Common myeloid progenitor, CD34-positive (primary cell): ENCODE results near the gene EFHD2.

ENCODE experiments used
- CTCF ChIA-PET: fragments of 350-600 bp; sonication (Branson Sonifier 250); formaldehyde crosslinking; loops from one replicate; lab custom pipeline; 2021; ENCODE audit warnings: antibody characterized with exemption; lab: Charles Lee
- POLR2A ChIA-PET: fragments of 350-600 bp; sonication (Branson Sonifier 250); formaldehyde crosslinking; loops from one replicate; lab custom pipeline; 2021; ENCODE audit warnings: antibody characterized with exemption; lab: Charles Lee
- DNase-seq, 3 donors: peaks; one replicate each; pipeline versions ENCODE4 v3.0.0 to v3.0.0-alpha.2; 2013
- H3K27ac ChIP-seq, 2 experiments: 1 replicate in 1 of 2; 2 replicates in 1 of 2; pipeline ENCODE4 v1.7.0; 2013; ENCODE audit warnings: inconsistent platforms in 2 of 2, low read length in 2 of 2, mild to moderate bottlenecking in 2 of 2, low read depth in 1 of 2, moderate library complexity in 1 of 2; ENCODE audit not compliant: severe bottlenecking in 2 of 2, insufficient read depth in 1 of 2, poor library complexity in 1 of 2
- H3K27me3 ChIP-seq, 5 experiments: replicated peaks in 2 of 5; 1 replicate in 3 of 5; 2 replicates in 2 of 5; pipeline versions ENCODE4 v1.6.1 to v1.7.0; 2013; ENCODE audit warnings: low read length in 4 of 5, mild to moderate bottlenecking in 2 of 5, moderate library complexity in 2 of 5, inconsistent platforms in 1 of 5; ENCODE audit not compliant: insufficient read depth in 5 of 5, control insufficient read depth in 4 of 5
- H3K36me3 ChIP-seq, 4 experiments: 1 replicate in 2 of 4; 2 replicates in 2 of 4; pipeline versions ENCODE4 v1.6.1 to v1.7.0; 2013; ENCODE audit warnings: low read length in 3 of 4, control low read depth in 1 of 4, mild to moderate bottlenecking in 1 of 4; ENCODE audit not compliant: control insufficient read depth in 4 of 4, insufficient read depth in 4 of 4
- H3K4me1 ChIP-seq, 4 experiments: 1 replicate in 3 of 4; 2 replicates in 1 of 4; pipeline versions ENCODE4 v1.6.1 to v1.7.1; 2013; ENCODE audit warnings: low read length in 3 of 4, mild to moderate bottlenecking in 3 of 4, control low read depth in 1 of 4, inconsistent platforms in 1 of 4, moderate library complexity in 1 of 4; ENCODE audit not compliant: control insufficient read depth in 4 of 4, insufficient read depth in 4 of 4; ENCODE audit errors: control extremely low read depth in 1 of 4
- H3K4me3 ChIP-seq, 7 experiments: 1 replicate in 4 of 7; 2 replicates in 3 of 7; pipeline versions ENCODE4 v1.5.1 to v1.7.0; 2013; ENCODE audit warnings: mild to moderate bottlenecking in 7 of 7, low read length in 6 of 7, moderate library complexity in 6 of 7, inconsistent platforms in 2 of 7, low read depth in 2 of 7, control low read depth in 1 of 7; ENCODE audit not compliant: insufficient read depth in 4 of 7, control insufficient read depth in 1 of 7; ENCODE audit errors: extremely low read depth in 1 of 7
- H3K9me3 ChIP-seq, 5 experiments: 1 replicate in 4 of 5; 2 replicates in 1 of 5; pipeline versions ENCODE4 v1.6.1 to v1.7.1; 2013; ENCODE audit warnings: low read length in 4 of 5, mild to moderate bottlenecking in 2 of 5, inconsistent platforms in 1 of 5, low read depth in 1 of 5, moderate library complexity in 1 of 5; ENCODE audit not compliant: control insufficient read depth in 4 of 5, insufficient read depth in 2 of 5; ENCODE audit errors: control extremely low read depth in 1 of 5
- whole genome bisulfite sequencing: methylation state at CpG from one replicate; pipeline ENCODE4 v1.1.5; 2013; ENCODE audit not compliant: insufficient coverage; 5-methylcytosine and 5-hydroxymethylcytosine counted together

Gene EFHD2

DNA sequence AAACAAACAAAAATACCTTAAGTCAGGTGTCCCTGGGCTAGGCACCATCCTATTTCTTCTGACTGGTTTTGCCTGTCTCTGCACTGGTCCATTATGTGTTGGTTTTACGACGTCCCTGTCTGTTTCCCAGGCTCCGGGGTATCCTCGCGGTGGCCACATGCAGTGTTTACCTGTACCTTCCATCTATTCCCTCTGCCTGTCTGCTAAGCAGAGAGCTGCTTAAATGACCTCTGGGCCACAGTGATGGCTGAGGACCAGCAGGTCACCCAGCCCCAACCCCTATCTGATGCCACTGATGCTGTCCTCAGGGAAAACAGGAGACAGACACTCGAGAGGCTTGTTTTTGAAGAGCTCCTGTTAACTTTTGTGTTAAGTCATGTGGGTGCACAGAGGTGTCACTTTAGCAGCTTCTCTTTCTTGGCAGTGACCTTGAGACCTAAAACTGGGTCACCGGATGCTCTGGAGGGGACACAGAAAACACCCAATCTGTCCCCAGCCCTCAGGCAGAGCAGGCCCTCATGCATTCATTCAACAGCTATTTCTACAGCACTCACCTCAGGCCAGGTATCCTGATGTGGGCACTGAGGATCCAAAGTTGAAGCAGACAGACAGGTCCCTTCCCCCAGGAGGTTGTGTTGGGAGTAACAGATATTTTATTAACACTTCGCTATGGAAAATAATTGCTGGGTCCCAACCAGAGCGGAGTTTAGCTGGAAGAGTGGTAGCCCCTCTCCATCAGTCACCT lies 4.4 kb upstream of the EFHD2 start:
- peaks cover 0 to 5% (median 0%) of the 10 kb centered on the region in 5 experiments for H3K27me3 ChIP-seq
- DNase-seq: no peak
- H3K27ac ChIP-seq: no peak overlapping the region
- no peak overlapping the region for H3K4me3 ChIP-seq
- H3K9me3 ChIP-seq: no peaks in the 10 kb centered on the region
- WGBS: 100% methylated on average over 5 of the region's 9 CpGs
- peaks cover 0 to 8% (median 7%) of the 10 kb centered on the region in 4 experiments for H3K4me1 ChIP-seq
- POLR2A ChIA-PET: no interaction called here
- CTCF ChIA-PET: interaction anchor here (0.9 to 3.5 kb wide), 6 partner anchors 9 to 81 kb away, joined by 3 to 16 read pairs (median 5); no protein-coding TSS in a partner anchor
- H3K36me3 ChIP-seq: no peaks in the 10 kb centered on the region

- no peak for DNase-seq
- Histone ChIP-seq H3K9me3 (no peaks in the 10 kb centered on the region), H3K36me3 (no peaks in the 10 kb centered on the region), H3K27me3 (peaks cover 0 to 5% (median 0%) of the 10 kb centered on the region in 5 experiments), H3K4me1 (peaks cover 0 to 24% (median 20%) of the 10 kb centered on the region in 4 experiments), H3K4me3 (no peak overlapping the region), H3K27ac (no peak overlapping the region)
- ChIA-PET POLR2A (interaction anchor here (0.6 kb wide), 1 partner anchor 20 kb away, joined by 3 read pairs; no protein-coding TSS in a partner anchor), CTCF (interaction anchor here (0.8 to 3.5 kb wide), 4 partner anchors 8 to 83 kb away, joined by 3 to 16 read pairs (median 6); no protein-coding TSS in a partner anchor)
- WGBS: 87% methylated on average over 9 of the region's 11 CpGs
Observed at GRCh38 chr1:15406614-15407559, 2.8 kb upstream of the EFHD2 start.

- Histone ChIP-seq H3K27ac (no peak overlapping the region), H3K27me3 (peaks cover 0 to 5% (median 0%) of the 10 kb centered on the region in 5 experiments), H3K4me3 (no peak overlapping the region), H3K4me1 (peaks cover 3 to 31% (median 27%) of the 10 kb centered on the region in 4 experiments), H3K9me3 (no peaks in the 10 kb centered on the region), H3K36me3 (peaks cover 0 to 4% (median 0%) of the 10 kb centered on the region in 4 experiments)
- POLR2A ChIA-PET: interaction anchor here (1.5 kb wide), 1 partner anchor 10 kb away, joined by 3 read pairs; no protein-coding TSS in a partner anchor
- DNase-seq: no peak
- CTCF ChIA-PET: interaction anchor here (2.1 to 3.5 kb wide), 2 partner anchors 22 to 84 kb away, joined by 7 to 16 read pairs; no protein-coding TSS in a partner anchor
- WGBS: 94% methylated on average over 6 of the region's 7 CpGs
Observed at GRCh38 chr1:15407580-15407979, 2.1 kb upstream of the EFHD2 start.

DNA sequence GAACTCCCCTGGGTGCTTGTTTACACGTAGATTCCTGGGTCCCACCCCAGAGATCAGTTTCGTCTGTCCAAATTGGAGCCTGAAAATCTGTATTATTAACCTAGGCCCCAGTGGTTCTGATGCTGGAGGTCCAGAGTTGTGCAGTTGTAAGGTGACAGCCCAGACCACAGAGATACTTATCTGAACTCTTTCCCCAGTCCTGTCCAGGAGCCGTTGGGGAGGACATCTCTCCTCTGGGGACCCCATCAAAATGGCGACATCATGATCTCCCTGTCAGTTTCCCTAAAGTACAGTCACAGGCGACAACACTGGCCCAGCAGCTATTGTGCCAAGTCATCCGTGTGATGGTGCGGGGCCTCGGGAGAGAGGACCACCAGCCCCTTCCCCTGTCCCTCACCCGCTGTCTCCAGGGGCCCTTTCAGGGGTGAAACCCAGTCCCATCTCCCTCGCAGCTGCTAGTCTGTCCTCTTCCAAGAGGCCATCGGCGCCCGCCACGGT lies 749 bp upstream of the EFHD2 start:
- Histone ChIP-seq H3K27ac (peak overlapping the region; percentile 54 to 79), H3K9me3 (no peaks in the 10 kb centered on the region), H3K4me3 (peak overlapping the region; percentile 74 to 91 (median 80)), H3K4me1 (peaks cover 4 to 44% (median 39%) of the 10 kb centered on the region in 4 experiments), H3K36me3 (peaks cover 0 to 16% (median 5%) of the 10 kb centered on the region in 4 experiments), H3K27me3 (peaks cover 0 to 5% (median 0%) of the 10 kb centered on the region in 5 experiments)
- CTCF ChIA-PET: interaction anchor here (1.3 to 3.5 kb wide), 3 partner anchors 23 to 85 kb away, joined by 3 to 16 read pairs (median 7); no protein-coding TSS in a partner anchor
- WGBS: 28% methylated on average over 14 of the region's 14 CpGs
- DNase-seq: no peak
- POLR2A ChIA-PET: interaction anchor here (0.6 to 1.5 kb wide), 2 partner anchors 8 to 82 kb away, joined by 3 read pairs; no protein-coding TSS in a partner anchor

GRCh38 chr1:15410223-15410883 lies 665 bp downstream of the EFHD2 start:
- CTCF ChIA-PET: interaction anchor here (1.2 kb wide), 1 partner anchor 9 kb away, joined by 3 read pairs; no protein-coding TSS in a partner anchor
- WGBS: under 1% methylated on average over 51 of the region's 53 CpGs
- H3K27ac ChIP-seq: peak overlapping the region; percentile 54 to 79

DNA sequence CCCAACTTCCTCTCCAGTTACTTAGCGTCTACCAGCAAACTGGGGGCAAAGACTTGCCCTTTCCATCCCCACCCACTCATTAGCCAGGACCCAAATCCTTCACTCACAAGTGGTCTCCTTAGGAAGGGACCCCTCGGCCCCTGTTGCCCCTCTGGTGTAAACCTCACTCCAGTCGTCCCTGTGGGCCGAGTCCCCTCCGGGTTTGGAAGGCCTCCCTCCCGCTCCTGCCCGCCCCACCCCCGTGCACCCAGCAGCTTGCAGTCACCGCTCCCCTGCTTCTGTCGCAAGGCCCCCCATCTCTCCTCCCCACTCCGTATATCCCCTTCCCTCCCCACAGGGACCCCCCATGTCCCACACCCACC lies 1.2 kb downstream of the EFHD2 start:
- Histone ChIP-seq H3K4me1 (peaks cover 8 to 63% (median 56%) of the 10 kb centered on the region in 4 experiments), H3K4me3 (peak overlapping the region; percentile 74 to 91 (median 80)), H3K36me3 (peaks cover 0 to 31% (median 10%) of the 10 kb centered on the region in 4 experiments), H3K27me3 (peaks cover 0 to 4% (median 0%) of the 10 kb centered on the region in 5 experiments), H3K27ac (peak overlapping the region; percentile 15 to 79), H3K9me3 (no peaks in the 10 kb centered on the region)
- DNase-seq: no peak
- CTCF ChIA-PET: interaction anchor here (0.5 to 1.9 kb wide), 5 partner anchors 10 to 144 kb away, joined by 3 to 4 read pairs (median 3); no protein-coding TSS in a partner anchor
- 8% methylated on average over 11 of the region's 11 CpGs for WGBS
- POLR2A ChIA-PET: interaction anchor here (0.6 to 1.3 kb wide), 2 partner anchors 21 to 42 kb away, joined by 3 to 6 read pairs; no protein-coding TSS in a partner anchor

More at GRCh38 chr1:15410223-15410883, 665 bp downstream of the EFHD2 start:
- H3K4me3 ChIP-seq: peak overlapping the region; percentile 74 to 91 (median 80)
- H3K36me3 ChIP-seq: peaks cover 0 to 30% (median 10%) of the 10 kb centered on the region in 4 experiments
- H3K4me1 ChIP-seq: peaks cover 8 to 58% (median 51%) of the 10 kb centered on the region in 4 experiments
- POLR2A ChIA-PET: interaction anchor here (0.5 kb wide), 1 partner anchor 30 kb away, joined by 3 read pairs; no protein-coding TSS in a partner anchor
- DNase-seq: peak in 1 of 3 donors; percentile 51
- no peaks in the 10 kb centered on the region for H3K9me3 ChIP-seq
- peaks cover 0 to 5% (median 0%) of the 10 kb centered on the region in 5 experiments for H3K27me3 ChIP-seq
